Erythroblast (primary cell): Measurements from ENCODE around the gene IL1A.

Experiments
- DNase-seq, 2 experiments: peaks; one replicate each; lab custom pipeline; 2025; lab: John Stamatoyannopoulos, UW
- GATA1 ChIP-seq: IDR thresholded peaks from 2 replicates; pipeline ENCODE4 v1.6.1; 2011; ENCODE audit warnings: low read depth, mild to moderate bottlenecking, control low read depth, low read length, moderate library complexity
- POLR2A ChIP-seq: IDR thresholded peaks from 2 replicates; pipeline ENCODE4 v1.6.1; 2011; ENCODE audit warnings: mild to moderate bottlenecking, low read length

IL1A gene

DNA sequence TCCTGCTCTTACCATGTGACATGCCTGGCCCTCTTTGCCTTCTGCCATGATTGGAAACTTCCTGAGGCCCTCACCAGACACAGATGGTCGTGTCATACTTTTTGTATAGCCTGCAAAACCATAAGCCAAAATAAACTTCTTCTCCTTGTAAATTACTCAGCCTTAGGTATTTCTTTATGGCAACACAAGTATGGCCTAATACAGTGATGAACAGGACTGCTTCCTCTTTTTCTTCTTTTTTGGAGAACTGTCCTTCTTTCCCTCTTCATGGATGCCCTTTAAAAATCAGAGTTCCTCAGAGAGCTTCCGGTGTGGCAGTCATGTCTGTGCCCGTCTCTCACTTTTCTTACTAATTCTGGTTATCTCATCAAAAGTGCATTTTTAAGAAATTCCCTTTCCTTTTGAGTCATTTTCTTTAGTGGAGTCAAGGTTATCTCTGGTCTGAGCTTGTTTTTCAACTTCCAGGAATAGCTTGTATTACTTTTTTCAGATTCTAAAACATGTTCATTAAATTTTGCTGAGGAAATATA, 9.2 kb upstream of the IL1A start:
- no peak for TF ChIP-seq POLR2A
- TF ChIP-seq GATA1 = no peak
- peak in 1 of 2 experiments; percentile 32 for DNase-seq

DNA sequence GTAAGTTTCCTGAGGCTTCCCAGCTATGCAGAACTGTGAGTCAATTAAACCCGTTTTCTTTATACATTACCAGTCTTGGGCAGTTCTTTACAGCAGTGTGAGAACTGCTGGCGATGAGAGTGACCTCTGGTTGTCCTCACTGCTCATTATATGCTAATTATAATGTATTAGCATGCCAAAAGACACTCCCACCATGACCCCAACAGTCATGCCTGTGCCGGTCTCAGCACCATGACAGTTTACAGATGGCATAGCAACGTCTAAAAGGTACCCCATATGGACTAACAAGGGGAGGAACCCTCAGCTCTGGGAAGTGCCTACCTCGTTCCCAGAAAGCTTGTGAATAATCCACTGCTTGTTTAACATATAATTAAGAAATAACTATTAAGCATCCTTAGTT, 8.1 kb upstream of the IL1A start:
- no peak for DNase-seq
- no peak for TF ChIP-seq POLR2A
- no peak for TF ChIP-seq GATA1

DNA sequence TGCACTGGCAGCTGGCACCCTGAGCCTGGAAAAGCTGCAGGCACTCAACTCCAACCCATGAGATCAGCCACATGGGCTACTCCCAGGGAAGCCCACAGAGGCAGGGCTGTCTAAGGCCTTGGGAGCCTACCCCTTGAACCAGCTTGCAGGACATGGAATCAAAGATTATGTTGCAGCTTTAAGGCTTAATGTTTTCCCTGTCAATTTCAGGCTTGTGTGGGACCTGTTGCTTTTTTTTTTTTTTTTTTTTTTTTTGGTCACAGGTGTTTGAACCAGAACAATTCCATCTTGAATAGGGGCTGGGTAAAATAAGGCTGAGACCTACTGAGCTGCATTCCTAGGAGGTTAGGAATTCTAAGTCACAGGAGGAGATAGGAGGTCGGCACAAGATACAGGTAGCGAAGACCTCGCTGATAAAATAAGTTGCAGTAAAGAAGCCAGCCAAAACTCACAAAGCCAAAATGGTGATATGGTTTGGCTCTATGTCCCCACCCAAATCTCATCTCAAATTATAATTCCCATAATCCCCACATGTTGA, 7.5 kb upstream of the IL1A start:
- DNase-seq = no peak
- TF ChIP-seq POLR2A = no peak
- TF ChIP-seq GATA1 = no peak

DNA sequence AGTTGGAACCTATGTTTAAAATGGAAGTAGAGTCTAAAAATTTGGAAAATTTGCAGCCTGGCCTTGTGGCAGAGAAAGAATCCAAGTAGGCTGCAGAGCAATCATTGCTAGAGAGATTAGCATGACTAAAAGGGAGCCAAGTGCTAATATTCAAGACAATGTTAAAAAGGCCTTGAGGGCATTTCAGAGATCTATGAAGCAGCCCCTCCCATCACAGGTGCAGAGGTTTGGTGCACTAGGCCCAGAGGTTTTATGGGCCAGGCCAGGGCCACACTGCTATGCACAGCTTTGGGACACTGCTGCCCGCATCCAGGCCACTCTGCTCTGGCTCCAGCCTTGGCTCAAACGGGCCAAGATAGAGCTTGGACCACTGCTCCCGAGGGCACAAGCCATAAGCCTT, 6.7 kb upstream of the IL1A start:
- no peak for DNase-seq
- TF ChIP-seq GATA1 = no peak
- no peak for TF ChIP-seq POLR2A

DNA sequence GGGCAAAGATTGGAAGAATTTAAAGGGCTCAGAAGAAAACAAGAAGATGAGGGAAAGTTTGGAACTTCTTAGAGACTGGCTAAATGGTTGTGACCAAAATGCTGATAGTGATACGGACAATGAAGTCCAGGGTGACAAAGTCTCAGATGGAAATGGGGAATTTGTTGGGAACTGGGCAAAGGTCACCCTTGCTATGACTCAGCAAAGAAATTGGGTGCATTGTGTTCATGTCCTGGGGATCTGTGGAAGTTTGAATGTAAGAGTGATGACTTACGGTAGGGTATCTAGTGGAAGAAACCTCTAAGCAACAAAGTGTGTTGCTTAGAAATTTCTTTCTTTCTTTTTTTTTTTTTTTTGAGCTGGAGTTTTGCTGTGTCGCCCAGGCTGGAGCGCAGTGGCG, 6.0 kb upstream of the IL1A start:
- TF ChIP-seq POLR2A (no peak), GATA1 (no peak)
- DNase-seq = peak in 1 of 2 experiments; percentile 27

DNA sequence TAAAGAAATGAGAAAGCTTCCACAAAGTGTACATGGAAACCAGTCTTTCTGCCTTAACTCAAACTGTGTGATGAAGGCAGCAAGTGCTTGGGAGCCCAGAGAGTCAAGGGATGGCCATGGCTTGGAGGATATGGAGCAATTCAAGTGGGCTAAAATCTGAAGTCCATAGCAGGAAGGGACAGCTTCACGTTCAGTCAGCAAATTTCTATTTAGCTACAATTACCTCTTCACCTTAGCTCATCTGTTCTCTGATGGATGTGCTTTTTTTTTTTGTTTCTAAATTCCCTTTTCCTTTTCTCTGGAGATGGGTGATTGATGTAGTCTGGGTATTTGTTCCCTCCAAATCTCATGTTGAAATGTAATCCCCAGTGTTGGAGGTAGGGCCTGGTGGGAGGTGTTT, 4.9 kb upstream of the IL1A start:
- no peak for TF ChIP-seq POLR2A
- no peak for TF ChIP-seq GATA1
- no peak for DNase-seq

DNA sequence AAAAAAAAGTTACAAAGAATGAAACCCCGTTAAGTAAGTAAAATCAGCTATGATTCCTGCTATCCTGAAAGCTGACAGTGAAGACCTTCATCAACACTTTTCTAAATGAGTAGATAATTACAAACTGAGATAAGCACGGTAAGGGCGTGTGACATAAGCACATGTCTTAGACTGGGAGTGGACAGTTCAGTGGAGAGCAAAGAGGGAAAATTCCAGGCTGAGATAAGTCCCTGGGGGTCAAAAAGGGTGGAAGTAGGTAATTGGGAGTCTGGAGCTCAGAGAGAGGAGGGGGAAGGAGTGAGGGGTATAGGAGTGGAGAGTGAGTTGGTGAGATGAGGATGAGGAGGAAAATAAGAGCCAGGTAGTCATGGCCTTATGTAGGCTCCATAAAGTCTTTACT, 4.4 kb upstream of the IL1A start:
- peak; percentile 9 to 11 for DNase-seq
- TF ChIP-seq POLR2A = no peak
- no peak for TF ChIP-seq GATA1

DNA sequence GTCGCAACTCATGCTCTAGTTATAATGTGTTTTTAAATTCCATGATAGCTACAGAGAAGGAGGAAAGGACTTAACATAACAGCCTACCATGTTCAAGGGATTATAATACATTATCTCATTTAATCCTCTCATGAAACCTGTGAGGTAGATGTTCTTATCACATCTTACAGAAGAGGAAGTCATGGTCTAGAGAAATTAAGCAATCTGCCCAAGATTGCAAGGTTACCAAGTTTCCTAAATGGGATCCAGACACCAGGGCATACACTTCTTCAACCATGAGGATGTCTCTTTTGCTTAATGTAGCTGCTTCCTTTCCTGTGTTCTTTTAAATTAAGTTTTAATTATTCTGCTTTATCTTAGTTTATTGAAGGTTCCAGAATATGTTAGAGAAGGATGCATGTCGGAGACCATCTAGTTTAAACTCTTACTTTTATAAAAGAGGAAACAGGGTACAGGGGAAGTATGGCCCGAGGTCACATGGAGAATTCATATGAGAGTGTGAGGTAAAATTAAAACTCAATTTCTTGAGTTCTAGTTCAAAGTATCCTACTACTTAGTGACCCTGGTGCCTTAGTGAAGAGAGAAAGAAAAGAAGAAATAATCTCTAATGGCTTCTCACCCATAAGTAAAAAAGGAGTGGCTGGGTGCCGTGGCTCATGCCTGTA, 3.6 kb upstream of the IL1A start:
- DNase-seq = peak in 1 of 2 experiments; percentile 8
- TF ChIP-seq GATA1 (no peak), POLR2A (no peak)

DNA sequence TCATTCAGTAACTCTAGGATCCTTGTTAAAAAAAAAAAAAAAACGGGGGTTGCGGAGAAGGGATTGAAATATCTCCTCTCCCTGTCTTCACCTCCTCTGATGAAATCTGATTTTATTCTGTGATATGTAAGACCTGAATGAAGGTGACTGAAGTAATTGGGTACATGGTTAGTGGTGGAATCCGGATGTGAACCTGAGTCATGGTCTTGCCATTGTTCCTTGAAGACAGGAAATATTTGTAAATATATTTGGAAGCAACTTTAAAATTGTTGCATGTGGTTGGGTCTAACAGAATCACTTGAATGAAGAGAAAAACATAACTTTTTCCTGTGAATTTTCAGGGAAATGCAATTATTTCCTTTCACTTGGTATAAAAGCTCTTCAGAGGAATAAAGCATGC, 3.0 kb upstream of the IL1A start:
- DNase-seq = no peak
- no peak for TF ChIP-seq POLR2A
- TF ChIP-seq GATA1 = no peak

DNA sequence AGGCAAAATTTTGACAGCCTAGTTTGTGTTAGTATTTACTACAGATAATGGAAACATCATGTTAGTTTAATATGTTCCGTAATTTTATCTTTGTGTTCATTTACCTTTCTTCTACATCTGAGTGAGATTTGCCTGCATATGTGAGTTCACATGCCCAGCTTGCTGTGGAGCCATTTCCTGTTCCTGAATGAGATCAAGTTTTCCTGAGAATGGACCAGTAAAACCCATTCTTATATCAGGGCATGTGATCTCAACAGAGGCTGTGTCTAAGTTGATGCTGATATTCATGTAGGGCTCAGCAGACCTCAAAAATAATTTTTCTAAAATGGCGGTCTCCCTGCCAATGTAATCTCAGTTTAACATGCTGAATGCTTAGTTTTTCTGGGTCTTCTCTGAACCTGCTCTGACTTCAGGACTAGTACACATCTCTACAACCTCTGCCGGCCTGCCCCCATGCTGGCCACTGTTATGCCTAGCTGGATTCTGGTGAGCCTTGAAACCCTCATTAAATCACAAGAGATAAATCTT, 1.0 kb downstream of the IL1A start:
- TF ChIP-seq POLR2A (no peak), GATA1 (no peak)
- no peak for DNase-seq

DNA sequence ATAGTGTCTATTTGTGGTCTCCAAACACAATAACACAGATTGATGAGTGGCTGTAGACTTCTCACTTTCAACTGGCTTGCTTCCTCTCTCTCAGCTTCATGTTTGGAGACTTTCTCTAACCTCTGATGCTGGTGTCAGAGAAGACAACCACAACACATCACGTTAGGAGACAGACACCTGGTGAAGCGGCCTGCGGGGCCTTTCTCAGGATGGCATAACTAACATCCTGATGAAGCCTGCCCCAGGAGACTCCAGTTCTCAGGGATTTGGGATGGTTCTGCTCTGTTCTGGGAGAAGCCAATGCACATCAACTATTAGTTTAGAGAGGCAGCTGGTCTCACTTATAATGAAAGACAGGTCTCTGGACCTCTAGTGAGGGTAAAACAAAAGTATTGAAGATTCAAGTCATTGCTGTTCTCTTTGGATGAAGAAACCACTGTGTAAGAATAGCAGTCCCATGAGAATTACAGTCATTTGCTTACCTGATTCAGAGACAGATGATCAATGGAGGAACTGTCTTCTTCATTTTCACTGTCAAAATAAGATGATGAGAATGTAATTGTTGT, 2.0 kb downstream of the IL1A start:
- no peak for TF ChIP-seq POLR2A
- no peak for TF ChIP-seq GATA1
- no peak for DNase-seq

DNA sequence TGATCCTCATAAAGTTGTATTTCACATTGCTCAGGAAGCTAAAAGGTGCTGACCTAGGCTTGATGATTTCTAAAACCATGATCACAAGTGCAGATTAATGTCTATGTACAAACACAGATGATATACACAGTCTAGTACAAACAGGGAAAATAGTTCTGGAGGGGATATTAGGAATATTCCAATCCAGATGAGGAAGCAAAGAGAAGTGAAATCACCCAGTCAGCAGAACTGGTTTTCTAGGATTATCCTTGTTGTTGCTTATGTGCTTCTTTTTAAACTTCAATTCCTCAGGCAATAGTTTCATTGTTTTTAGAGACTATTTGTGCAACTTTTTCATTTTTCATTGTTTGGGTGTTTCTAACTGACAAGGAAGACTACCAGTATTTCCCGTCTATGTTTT, 4.7 kb downstream of the IL1A start:
- TF ChIP-seq GATA1 (no peak), POLR2A (no peak)
- no peak for DNase-seq

DNA sequence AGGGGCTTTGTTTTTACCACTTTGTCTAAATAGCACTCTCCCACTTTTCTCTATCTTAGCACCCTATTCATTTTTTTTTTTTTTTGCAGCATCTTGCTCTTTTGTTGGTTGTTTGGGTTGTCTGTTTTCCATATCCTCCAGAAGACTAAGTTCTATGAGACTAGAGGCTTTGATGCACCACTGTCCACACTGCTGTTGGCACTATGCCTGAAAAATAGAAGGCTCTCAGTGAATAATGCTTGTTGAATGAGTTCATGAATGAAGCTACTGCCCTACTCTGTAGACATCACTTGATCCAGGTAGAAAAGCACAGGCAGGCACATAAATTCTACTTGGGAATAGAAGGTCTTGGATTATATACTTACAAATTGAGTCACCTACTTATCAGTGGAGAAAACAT, 7.3 kb downstream of the IL1A start:
- no peak for DNase-seq
- TF ChIP-seq POLR2A = no peak
- no peak for TF ChIP-seq GATA1

DNA sequence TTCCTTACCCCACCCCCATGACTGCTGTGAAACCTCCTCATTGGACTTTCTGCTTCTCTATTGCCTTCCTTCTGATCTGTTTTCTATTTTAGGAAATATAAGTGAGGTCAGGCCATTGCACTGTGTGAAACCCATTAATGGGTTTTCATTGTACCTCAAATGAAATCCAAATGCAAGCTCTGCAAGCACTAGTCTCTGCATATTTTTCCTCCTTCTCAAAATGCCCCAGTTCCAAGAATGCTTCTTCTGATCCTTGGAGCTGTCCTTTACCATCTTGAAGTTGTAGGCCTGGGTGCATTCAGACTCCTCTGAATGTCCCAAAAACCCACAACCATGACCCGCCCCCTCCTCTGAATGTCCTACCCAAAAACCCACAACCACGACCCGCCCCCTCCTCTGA, 8.2 kb downstream of the IL1A start:
- no peak for DNase-seq
- TF ChIP-seq POLR2A = no peak
- TF ChIP-seq GATA1 = no peak

DNA sequence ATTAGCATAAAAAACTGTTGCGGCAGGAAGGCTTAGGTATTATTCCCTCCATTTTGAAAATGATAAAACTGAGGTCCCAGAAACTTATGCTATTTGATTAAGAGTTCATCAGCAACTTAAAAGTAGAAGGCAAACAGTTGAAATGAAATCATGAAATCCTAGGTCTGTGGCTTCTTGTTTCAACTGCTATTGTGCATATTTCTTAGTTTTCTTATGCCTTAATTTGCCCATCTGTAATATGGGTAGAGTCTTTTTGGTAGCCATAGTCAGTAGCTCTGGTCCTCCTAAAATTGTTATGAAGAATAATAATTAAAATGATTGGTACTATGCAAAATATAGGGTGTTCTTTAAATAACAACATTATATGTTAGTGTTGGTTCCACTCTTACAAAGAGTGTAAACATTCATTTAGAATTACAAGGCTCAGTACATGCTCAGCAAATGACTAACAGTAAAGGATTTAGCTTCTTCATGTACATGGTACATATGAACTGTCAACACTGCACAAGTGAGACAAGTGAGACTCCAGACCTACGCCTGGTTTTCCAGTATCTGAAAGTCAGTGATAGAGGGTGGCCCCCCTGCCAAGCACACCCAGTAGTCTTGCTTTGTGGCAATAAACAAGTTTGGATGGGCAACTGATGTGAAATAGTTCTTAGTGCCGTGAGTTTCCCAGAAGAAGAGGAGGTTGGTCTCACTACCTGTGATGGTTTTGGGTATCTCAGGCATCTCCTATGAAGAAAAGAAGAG, 9.6 kb downstream of the IL1A start:
- DNase-seq = no peak
- TF ChIP-seq GATA1 (no peak), POLR2A (no peak)
